GM12878 (cell line): ENCODE measurements around the gene SYNRG. TPM values are rescaled to one million over a fixed set of nuclear protein-coding genes. Genes with fewer than 3 reads are reported as not detected.

Source experiments
- ATAC-seq: fragments of 200-7000 bp; cut with Tn5 transposase; 3 replicates; pipeline ENCODE4 v1.9.1; 2020; ENCODE audit warnings: mild to moderate bottlenecking, moderate library complexity
- BruUV-seq: library from RNA; stranded (reverse); fragments of 400-500 nt; replicated peaks from 2 replicates; lab custom pipeline; 2021; lab: Mats Ljungman, UMichigan
- CTCF ChIA-PET: fragments of 300-600 bp; sonication (Branson Sonifier 250); formaldehyde crosslinking; extraction: SDS; loops from one replicate; lab custom pipeline; 2021; ENCODE audit warnings: inconsistent platforms; lab: Yijun Ruan, JAX
- POLR2A ChIA-PET: fragments of 350-600 bp; formaldehyde crosslinking; extraction: SDS; loops from one replicate; lab custom pipeline; 2021; ENCODE audit warnings: inconsistent platforms; lab: Charles Lee
- RAD21 ChIA-PET: fragments of 300-600 bp; sonication (Branson Sonifier 250); formaldehyde crosslinking; loops from one replicate; lab custom pipeline; 2023; ENCODE audit warnings: antibody characterized with exemption; ENCODE audit not compliant: unreplicated experiment; lab: Charles Lee
- SMC1A ChIA-PET: fragments of 300-600 bp; sonication (Branson Sonifier 250); formaldehyde crosslinking; loops from one replicate; lab custom pipeline; 2023; ENCODE audit not compliant: unreplicated experiment, uncharacterized antibody; lab: Charles Lee
- DNase-seq: peaks from one replicate; pipeline ENCODE4 v3.0.0-alpha.2; 2011; ENCODE audit warnings: low read depth, low spot score
- FAIRE-seq: peaks from 3 replicates; lab custom pipeline; 2011; peaks lifted over from hg19 to GRCh38; lab: Jason Lieb, UNC
- H2AFZ ChIP-seq: 2 replicates; pipeline ENCODE4 v1.6.0; 2011; ENCODE audit warnings: low read depth, low read length, control low read depth; ENCODE audit not compliant: control insufficient read depth
- H3K27ac ChIP-seq: 2 replicates; pipeline ENCODE4 v1.5.1; 2011; ENCODE audit warnings: control low read depth; ENCODE audit not compliant: control insufficient read depth, insufficient read depth
- H3K27me3 ChIP-seq, 2 experiments: replicated peaks in 1 of 2; 2 replicates each; pipeline versions ENCODE4 v1.6.0 to v1.6.1; 2011; ENCODE audit warnings: low read length in 1 of 2; ENCODE audit not compliant: control insufficient read depth in 2 of 2, insufficient read depth in 2 of 2
- H3K36me3 ChIP-seq, 2 experiments: 2 replicates each; pipeline ENCODE4 v1.5.1; 2011; ENCODE audit warnings: low read length in 1 of 2; ENCODE audit not compliant: control insufficient read depth in 2 of 2, insufficient read depth in 2 of 2
- H3K4me1 ChIP-seq: 2 replicates; pipeline ENCODE4 v1.6.1; 2011; ENCODE audit warnings: mild to moderate bottlenecking, low read length, moderate library complexity, mixed read lengths; ENCODE audit not compliant: control insufficient read depth, insufficient read depth
- H3K4me2 ChIP-seq: 2 replicates; pipeline ENCODE4 v1.6.0; 2011; ENCODE audit warnings: control low read depth; ENCODE audit not compliant: control insufficient read depth, insufficient read depth
- H3K4me3 ChIP-seq: fragments of 200-600 bp; sonication (generic); 2 replicates; pipeline ENCODE4 v1.5.1; 2016
- H3K79me2 ChIP-seq: 2 replicates; pipeline ENCODE4 v1.6.0; 2011; ENCODE audit warnings: low read length; ENCODE audit not compliant: control insufficient read depth, insufficient read depth
- H3K9ac ChIP-seq: 2 replicates; pipeline ENCODE4 v1.8.0; 2011; ENCODE audit warnings: low read length, control low read depth, mixed read lengths; ENCODE audit not compliant: control insufficient read depth, insufficient read depth
- H3K9me3 ChIP-seq: replicated peaks from 3 replicates; pipeline ENCODE4 v1.5.1; 2011; ENCODE audit warnings: mild to moderate bottlenecking, low read length; ENCODE audit not compliant: control insufficient read depth, insufficient read depth
- H4K20me1 ChIP-seq: 2 replicates; pipeline ENCODE4 v1.6.0; 2011; ENCODE audit not compliant: control insufficient read depth, insufficient read depth
- ATF3 ChIP-seq: IDR thresholded peaks from 2 replicates; pipeline ENCODE4 v1.6.1; 2011; ENCODE audit warnings: low read depth, mild to moderate bottlenecking, low read length, moderate library complexity, borderline replicate concordance; ENCODE audit errors: extremely low read depth
- CTCF ChIP-seq, 3 experiments: IDR thresholded peaks in 2 of 3; conservative IDR thresholded peaks in 1 of 3; 2 replicates each; pipeline ENCODE4 v1.5.1; 2011; ENCODE audit warnings: low read depth in 3 of 3, low read length in 3 of 3, mild to moderate bottlenecking in 3 of 3, control low read depth in 2 of 3, moderate library complexity in 2 of 3, inconsistent platforms in 1 of 3, mixed read lengths in 1 of 3; ENCODE audit not compliant: control insufficient read depth in 2 of 3, insufficient read depth in 1 of 3; ENCODE audit errors: extremely low read depth in 1 of 3
- ELK1 ChIP-seq: IDR thresholded peaks from 2 replicates; pipeline ENCODE4 v1.6.1; 2012; ENCODE audit warnings: low read depth, low read length, improper control_type of control experiment
- MAX ChIP-seq: IDR thresholded peaks from 2 replicates; pipeline ENCODE4 v1.6.1; 2012; ENCODE audit warnings: low read depth, low read length, improper control_type of control experiment
- NR2C1 ChIP-seq: fragments of 450-650 bp; IDR thresholded peaks from 2 replicates; pipeline ENCODE4 v1.6.1; 2017; ENCODE audit warnings: antibody characterized with exemption, mild to moderate bottlenecking, moderate library complexity
- PRDM15 ChIP-seq: fragments of 450-650 bp; formaldehyde crosslinking; IDR thresholded peaks from 2 replicates; pipeline ENCODE4 v1.4.0; 2020; ENCODE audit warnings: mild to moderate bottlenecking, moderate library complexity
- ZNF592 ChIP-seq: fragments of 450-650 bp; IDR thresholded peaks from 2 replicates; pipeline ENCODE4 v1.6.1; 2017; ENCODE audit warnings: mild to moderate bottlenecking, moderate library complexity
- WGBS: methylation state at CpG from one replicate; pipeline ENCODE4 v1.1.6; 2016; ENCODE audit warnings: low lambda C conversion rate; ENCODE audit not compliant: insufficient replicate concordance, insufficient coverage; ENCODE audit errors: missing lambda C conversion rate; 5-methylcytosine and 5-hydroxymethylcytosine counted together
- in situ Hi-C: fragments of 300-500 bp; cut with MboI; formaldehyde crosslinking; loops from 9 replicates; pipeline ENCODE4 v1.14.3; 2018; ENCODE audit warnings: mixed read lengths
- intact Hi-C: fragments of 100-400 bp; cut with micrococcal nuclease; formaldehyde crosslinking; loops from one replicate; pipeline ENCODE4 v1.14.2; 2022; ENCODE audit not compliant: unreplicated experiment
- polyA plus RNA-seq, 11 experiments: library from polyadenylated mRNA; depleted of rRNA in 4 of 11; unstranded in 6 of 11; stranded (reverse) in 5 of 11; fragments of >200 nt; fragmentation: Nextera tagmentation in 4 of 11; fragmentation: Illumina TruSeq in 1 of 11; extraction: Ambion mirVana in 4 of 11; extraction: Trizol in 1 of 11; gene quantifications; 1 replicate in 1 of 11; 2 replicates in 10 of 11; pipeline versions ENCODE4 v1.2.1 to v1.2.3, GENCODE V29; 2011 to 2016; ENCODE audit warnings: inconsistent platforms in 2 of 11, missing spikeins in 2 of 11, low read depth in 1 of 11
- total RNA-seq, 4 experiments: library from RNA; depleted of rRNA in 3 of 4; stranded (reverse); fragments of >200 nt in 3 of 4; fragmentation: Illumina TruSeq in 1 of 4; extraction: Trizol in 1 of 4; gene quantifications; 2 replicates each; pipeline versions ENCODE4 v1.2.1 to v1.2.3, GENCODE V29; 2013 to 2021

Gene SYNRG
- total and polyA plus RNA-seq, 10 of the 15 experiments (the other 5 are each of a cell fraction or from before 2014, with no cell fraction given): 5.2 to 40.4 (median 26.7) TPM

- no peak for TF ChIP-seq ZNF592
- no peak for TF ChIP-seq PRDM15 (CRISPR knock-in tag)
- no peak for TF ChIP-seq MAX
These were observed 91.3 kb downstream of the SYNRG start (continued) for GRCh38 chr17:37517881-37518280.

- peaks cover 14 to 32% of the 10 kb centered on the region in 2 experiments for H3K36me3 ChIP-seq
- intact Hi-C loops: no loop called here
- no peak for ATAC-seq
- ChIA-PET SMC1A (no interaction called here), CTCF (no interaction called here), POLR2A (no interaction called here), RAD21 (no interaction called here)
- no peaks in the 10 kb centered on the region for H3K79me2 ChIP-seq
- H3K9ac ChIP-seq: no peak overlapping the region
- H3K4me2 ChIP-seq: no peak overlapping the region
- H3K27ac ChIP-seq: no peak overlapping the region
- BruUV-seq: no TSS peak
- H3K27me3 ChIP-seq: no peaks in the 10 kb centered on the region
- no peak for DNase-seq
- no peaks in the 10 kb centered on the region for H4K20me1 ChIP-seq
- no peak overlapping the region for H2AFZ ChIP-seq
- H3K9me3 ChIP-seq: no peaks in the 10 kb centered on the region
- in situ Hi-C loops: loop anchor here (25.0 kb wide), 1 partner anchor 871 kb away; no protein-coding TSS in a partner anchor
- WGBS: 99% methylated on average over 6 of the region's 6 CpGs
- no peaks in the 10 kb centered on the region for H3K4me1 ChIP-seq
- H3K4me3 ChIP-seq: no peak overlapping the region
- FAIRE-seq: no peak
- no peak for TF ChIP-seq ATF3
- no peak for TF ChIP-seq NR2C1
- no peak for TF ChIP-seq ELK1
- no peak for TF ChIP-seq CTCF (IDR thresholded peaks at IDR 0.05 in 2 of 3, conservative IDR thresholded peaks at IDR 0.05 in 1 of 3; ENCODE audit: control insufficient read depth in 2 of 3, extremely low read depth in 1 of 3, insufficient read depth in 1 of 3, low read depth in 3 of 3, low read length in 3 of 3)
These were observed 93.1 kb downstream of the SYNRG start for GRCh38 chr17:37516127-37516571.
